ENCODE data around the gene AMOTL1. TPM values are rescaled to one million over a fixed set of nuclear protein-coding genes. Genes with fewer than 3 reads are reported as not detected.

Gene AMOTL1
- polyA plus RNA-seq, 1 of the 3 experiments (the other 2 are of a cell fraction): 10.7 TPM

GRCh38 chr11:94773842-94774241 is 5.7 kb downstream of the AMOTL1 start:
- Histone ChIP-seq H3K9me3 (no peaks in the 10 kb centered on the region), H3K9me2 (no peaks in the 10 kb centered on the region), H3K79me2 (ENCODE audit: insufficient read depth) (peaks cover 100% of the 10 kb centered on the region), H3F3A (replicated peaks; ENCODE audit: insufficient read depth) (peaks cover 11% of the 10 kb centered on the region), H3K9ac (no peak overlapping the region), H3K36me3 (replicated peaks in 1 of 2; ENCODE audit: control insufficient read depth in 1 of 2, insufficient read depth in 2 of 2, low read length in 1 of 2) (no peaks in the 10 kb centered on the region), H3K4me2 (no peak overlapping the region; the same call in 1 of the 2 replicates), H3K27ac (ENCODE audit: low read depth in 2 of 2, low read length in 1 of 2) (no peak overlapping the region), H3K27me3 (ENCODE audit: insufficient read depth) (no peaks in the 10 kb centered on the region), H2AFZ (ENCODE audit: low read depth) (no peak overlapping the region), H3K4me1 (ENCODE audit: control insufficient read depth in 1 of 2, insufficient read depth in 2 of 2, low read depth in 1 of 2, low read length in 1 of 2) (peaks cover 26 to 30% of the 10 kb centered on the region in 2 experiments), H4K20me1 (ENCODE audit: insufficient read depth) (peaks cover 16% of the 10 kb centered on the region), H3K4me3 (ENCODE audit: low read depth in 2 of 2, low read length in 1 of 2) (no peak overlapping the region)
- CTCF ChIA-PET: interaction anchor here (0.6 to 4.6 kb wide), 5 partner anchors 12 to 152 kb away, joined by 3 to 27 read pairs (median 6); no protein-coding TSS in a partner anchor
- TF ChIP-seq REST (IDR thresholded peaks at IDR 0.05; ENCODE audit: low read depth, low read length): no peak
- no peak for TF ChIP-seq MEF2A (IDR thresholded peaks at IDR 0.05; ENCODE audit: borderline replicate concordance, low read depth)
- DNase-seq: no peak
- WGBS (ENCODE audit: low lambda C conversion rate): 95% methylated on average over 8 of the region's 8 CpGs
- POLR2A ChIA-PET: no interaction called here

GRCh38 chr11:94774345-94774744 is 6.2 kb downstream of the AMOTL1 start:
- Histone ChIP-seq H3K4me3 (ENCODE audit: low read depth in 2 of 2, low read length in 1 of 2) (no peak overlapping the region), H2AFZ (ENCODE audit: low read depth) (no peak overlapping the region), H3K9me3 (no peaks in the 10 kb centered on the region), H3K27ac (ENCODE audit: low read depth in 2 of 2, low read length in 1 of 2) (no peak overlapping the region; a peak in 1 of 4 replicates), H3K27me3 (ENCODE audit: insufficient read depth) (no peaks in the 10 kb centered on the region), H3F3A (replicated peaks; ENCODE audit: insufficient read depth) (peaks cover 11% of the 10 kb centered on the region), H3K9me2 (no peaks in the 10 kb centered on the region), H3K9ac (no peak overlapping the region), H3K36me3 (replicated peaks in 1 of 2; ENCODE audit: control insufficient read depth in 1 of 2, insufficient read depth in 2 of 2, low read length in 1 of 2) (no peaks in the 10 kb centered on the region), H3K4me1 (ENCODE audit: control insufficient read depth in 1 of 2, insufficient read depth in 2 of 2, low read depth in 1 of 2, low read length in 1 of 2) (peaks cover 26 to 30% of the 10 kb centered on the region in 2 experiments), H3K4me2 (no peak overlapping the region; the same call in 1 of the 2 replicates), H3K79me2 (ENCODE audit: insufficient read depth) (peaks cover 100% of the 10 kb centered on the region), H4K20me1 (ENCODE audit: insufficient read depth) (peaks cover 16% of the 10 kb centered on the region)
- WGBS (ENCODE audit: low lambda C conversion rate): 100% methylated on average over 3 of the region's 3 CpGs
- CTCF ChIA-PET: interaction anchor here (1.0 to 4.6 kb wide), 4 partner anchors 12 to 151 kb away, joined by 3 to 27 read pairs (median 6); no protein-coding TSS in a partner anchor
- TF ChIP-seq SIN3A (IDR thresholded peaks at IDR 0.05; ENCODE audit: borderline replicate concordance, low read depth, low read length): no peak
- TF ChIP-seq GATA2 (CRISPR knock-in tag; IDR thresholded peaks at IDR 0.05): no peak
- TF ChIP-seq RXRA (IDR thresholded peaks at IDR 0.05; ENCODE audit: borderline replicate concordance, low read depth): no peak
- TF ChIP-seq RAD21 (IDR thresholded peaks at IDR 0.05; ENCODE audit: low read length): no peak
- TF ChIP-seq CHD2 (IDR thresholded peaks at IDR 0.05; ENCODE audit: low read length, partially characterized antibody): no peak
- TF ChIP-seq GABPA (IDR thresholded peaks at IDR 0.05; ENCODE audit: low read depth): no peak
- no peak for TF ChIP-seq IRF3 (IDR thresholded peaks at IDR 0.05; ENCODE audit: low read depth, low read length)
- no peak for TF ChIP-seq POLR2AphosphoS5 (IDR thresholded peaks at IDR 0.05; ENCODE audit: low read depth, low read length)
- no peak for TF ChIP-seq USF2 (IDR thresholded peaks at IDR 0.05; ENCODE audit: borderline replicate concordance, low read depth, low read length)
- POLR2A ChIA-PET: no interaction called here
- DNase-seq: no peak
